Measurements from ENCODE around the gene LIPI. TPM values are rescaled to one million over a fixed set of nuclear protein-coding genes. Genes with fewer than 3 reads are reported as not detected.
A peak's percentile ranks its signal among the peaks of the same experiment; 100 is the strongest.
"Not testable (repeated sequence)": the region's sequence is repeated elsewhere in the genome, so short reads cannot be mapped to it uniquely, and the experiment has no call there.

LIPI gene
- total RNA-seq, 1 experiment from 2014 or later, result not detected

DNA sequence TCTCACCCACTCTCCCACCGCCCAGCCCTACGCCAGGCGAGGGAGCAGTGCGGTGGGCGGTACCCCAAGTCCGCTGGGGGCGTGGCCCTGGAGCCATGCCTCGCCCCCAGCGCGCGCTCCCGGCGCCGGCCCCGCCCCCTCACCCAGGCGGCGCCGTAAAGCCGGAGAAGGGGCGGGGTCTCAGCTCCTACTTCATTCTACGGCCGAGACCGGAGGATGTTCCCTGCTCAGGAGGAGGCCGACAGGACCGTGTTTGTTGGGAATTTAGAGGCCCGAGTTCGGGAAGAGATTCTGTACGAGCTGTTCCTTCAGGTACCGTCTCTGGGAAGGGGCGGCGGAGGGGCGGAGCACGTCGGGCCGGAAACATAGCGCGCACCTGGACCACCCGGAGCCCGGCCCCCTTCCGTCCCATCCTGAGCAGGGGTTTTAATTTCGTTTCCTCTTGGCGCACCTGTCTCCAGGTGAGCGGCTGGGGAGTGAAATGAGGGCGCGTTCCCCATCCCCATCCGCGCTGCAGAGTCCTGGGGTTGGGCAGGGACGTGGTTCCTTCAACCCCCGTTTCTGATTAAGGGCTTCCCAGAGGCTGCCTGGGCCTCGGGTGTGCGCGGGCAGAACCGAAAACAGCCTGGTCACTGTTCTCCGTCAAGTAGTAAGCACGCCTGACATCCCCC, 5.4 kb upstream of the LIPI start, which contains the start of gene RBM11:
TSS of gene RBM11 (plus strand) at position 187 of the 671 bp plus-strand sequence. CDS start at position 217, 30 bp downstream.
- no TSS peak for BruUV-seq (replicated peaks)
- peak within 1 kb of the TSS; percentile 92 for H2AFZ ChIP-seq (ENCODE audit: low read length)
- H4K20me1 ChIP-seq (ENCODE audit: low read length), result no peaks in the 10 kb centered on the region
- no peaks in the 10 kb centered on the region for H3F3A ChIP-seq (ENCODE audit: low read length, unreplicated experiment)
- H3K36me3 ChIP-seq (ENCODE audit: low read depth, low read length), result no peaks in the 10 kb centered on the region
- H3K4me3 ChIP-seq (ENCODE audit: low read length), result peak within 1 kb of the TSS; percentile 78
- no peaks in the 10 kb centered on the region for H3K9me3 ChIP-seq (ENCODE audit: low read length)
- H3K27ac ChIP-seq (ENCODE audit: low read length), result no peak within 1 kb of the TSS
- no peaks in the 10 kb centered on the region for H3K4me1 ChIP-seq (ENCODE audit: insufficient read depth, low read length)
- DNase-seq (peak; percentile 68), ATAC-seq (peak; percentile 91)
- TF ChIP-seq EZH2phosphoT487 (IDR thresholded peaks at IDR 0.05; ENCODE audit: borderline replicate concordance, low read length) (no peak), EZH2 (IDR thresholded peaks at IDR 0.05; ENCODE audit: low read length, unreplicated experiment) (no peak)
- TF ChIP-seq, protein P1, sequence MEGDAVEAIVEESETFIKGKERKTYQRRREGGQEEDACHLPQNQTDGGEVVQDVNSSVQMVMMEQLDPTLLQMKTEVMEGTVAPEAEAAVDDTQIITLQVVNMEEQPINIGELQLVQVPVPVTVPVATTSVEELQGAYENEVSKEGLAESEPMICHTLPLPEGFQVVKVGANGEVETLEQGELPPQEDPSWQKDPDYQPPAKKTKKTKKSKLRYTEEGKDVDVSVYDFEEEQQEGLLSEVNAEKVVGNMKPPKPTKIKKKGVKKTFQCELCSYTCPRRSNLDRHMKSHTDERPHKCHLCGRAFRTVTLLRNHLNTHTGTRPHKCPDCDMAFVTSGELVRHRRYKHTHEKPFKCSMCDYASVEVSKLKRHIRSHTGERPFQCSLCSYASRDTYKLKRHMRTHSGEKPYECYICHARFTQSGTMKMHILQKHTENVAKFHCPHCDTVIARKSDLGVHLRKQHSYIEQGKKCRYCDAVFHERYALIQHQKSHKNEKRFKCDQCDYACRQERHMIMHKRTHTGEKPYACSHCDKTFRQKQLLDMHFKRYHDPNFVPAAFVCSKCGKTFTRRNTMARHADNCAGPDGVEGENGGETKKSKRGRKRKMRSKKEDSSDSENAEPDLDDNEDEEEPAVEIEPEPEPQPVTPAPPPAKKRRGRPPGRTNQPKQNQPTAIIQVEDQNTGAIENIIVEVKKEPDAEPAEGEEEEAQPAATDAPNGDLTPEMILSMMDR (conservative IDR thresholded peaks at IDR 0.05; ENCODE audit: low read depth, low read length), result no peak
- no peaks in the 10 kb centered on the region for H3K9me2 ChIP-seq (replicated peaks; ENCODE audit: low read length)
- H3K4me2 ChIP-seq (ENCODE audit: low read length), result peak within 1 kb of the TSS; percentile 81
- intact Hi-C loops (cut with micrococcal nuclease), result no loop called here
- ChIA-PET POLR2A (ENCODE audit: unreplicated experiment) (no interaction called here), CTCF (no interaction called here)
- H3K79me2 ChIP-seq (ENCODE audit: low read length), result no peaks in the 10 kb centered on the region
- H3K9ac ChIP-seq (ENCODE audit: low read length), result no peak within 1 kb of the TSS
- H3K27me3 ChIP-seq (ENCODE audit: low read length), result peaks cover 44% of the 10 kb centered on the region

DNA sequence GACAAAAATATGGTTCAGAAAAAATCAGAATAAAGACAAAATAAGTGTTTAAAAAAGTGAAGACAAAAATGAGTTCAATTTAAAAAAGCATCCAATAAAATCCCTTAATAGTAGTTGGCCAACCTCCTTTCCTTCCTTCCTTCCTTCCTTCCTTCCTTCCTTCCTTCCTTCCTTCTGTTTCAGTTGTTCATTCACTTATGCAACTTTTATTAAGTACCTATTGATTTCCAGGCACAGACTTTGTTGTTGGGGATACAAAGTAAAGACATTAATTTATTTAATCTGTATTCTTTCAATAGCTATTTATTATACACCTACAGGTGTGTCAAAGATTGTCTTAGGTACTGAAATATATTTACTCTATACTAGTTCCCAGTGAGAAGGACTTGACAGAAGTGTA, 2.4 kb upstream of the LIPI start:
- H3F3A ChIP-seq (ENCODE audit: low read length, unreplicated experiment), result no peaks in the 10 kb centered on the region
- TF ChIP-seq EZH2 (IDR thresholded peaks at IDR 0.05; ENCODE audit: low read length, unreplicated experiment) (no peak), EZH2phosphoT487 (IDR thresholded peaks at IDR 0.05; ENCODE audit: borderline replicate concordance, low read length) (no peak)
- TF ChIP-seq, protein P1 (conservative IDR thresholded peaks at IDR 0.05; ENCODE audit: low read depth, low read length), result no peak
- no peaks in the 10 kb centered on the region for H3K36me3 ChIP-seq (ENCODE audit: low read depth, low read length)
- H4K20me1 ChIP-seq (ENCODE audit: low read length), result no peaks in the 10 kb centered on the region
- peaks cover 45% of the 10 kb centered on the region for H3K27me3 ChIP-seq (ENCODE audit: low read length)
- ChIA-PET CTCF (no interaction called here), POLR2A (ENCODE audit: unreplicated experiment) (no interaction called here)
- H2AFZ ChIP-seq (ENCODE audit: low read length), result no peak overlapping the region
- no peak overlapping the region for H3K4me2 ChIP-seq (ENCODE audit: low read length)
- intact Hi-C loops (cut with micrococcal nuclease), result no loop called here
- no peaks in the 10 kb centered on the region for H3K9me3 ChIP-seq (ENCODE audit: low read length)
- DNase-seq (no peak), ATAC-seq (no peak)
- no peaks in the 10 kb centered on the region for H3K9me2 ChIP-seq (replicated peaks; ENCODE audit: low read length)
- no peak overlapping the region for H3K27ac ChIP-seq (ENCODE audit: low read length)
- H3K79me2 ChIP-seq (ENCODE audit: low read length), result no peaks in the 10 kb centered on the region
- H3K4me1 ChIP-seq (ENCODE audit: insufficient read depth, low read length), result no peaks in the 10 kb centered on the region
- BruUV-seq (replicated peaks), result no TSS peak
- no peak overlapping the region for H3K4me3 ChIP-seq (ENCODE audit: low read length)
- no peak overlapping the region for H3K9ac ChIP-seq (ENCODE audit: low read length)

DNA sequence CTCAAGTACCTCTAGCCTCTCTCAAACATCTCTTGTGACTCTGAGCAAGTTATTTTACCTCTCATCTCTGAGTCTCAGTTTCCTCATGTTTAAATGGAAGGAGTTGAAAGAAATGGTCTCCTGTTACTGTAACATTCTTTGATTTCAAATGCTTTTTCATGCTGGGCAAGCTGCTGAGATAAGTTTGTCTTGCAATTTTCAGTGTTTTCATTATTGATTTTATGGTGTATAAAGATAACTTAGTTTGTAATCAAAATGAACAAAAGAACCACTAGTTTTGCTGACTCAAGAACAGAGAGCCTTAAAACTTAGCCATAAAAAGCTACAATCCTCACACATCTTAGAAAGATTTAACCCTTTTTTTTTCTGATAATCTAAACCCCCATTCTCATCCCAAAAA, 4.5 kb downstream of the LIPI start:
- H3K27ac ChIP-seq (ENCODE audit: low read length), result no peak overlapping the region
- H3K4me1 ChIP-seq (ENCODE audit: insufficient read depth, low read length), result no peaks in the 10 kb centered on the region
- H3K4me3 ChIP-seq (ENCODE audit: low read length), result no peak overlapping the region
- no peaks in the 10 kb centered on the region for H3F3A ChIP-seq (ENCODE audit: low read length, unreplicated experiment)
- no TSS peak for BruUV-seq (replicated peaks)
- H3K27me3 ChIP-seq (ENCODE audit: low read length), result peaks cover 29% of the 10 kb centered on the region
- ATAC-seq (no peak), DNase-seq (no peak)
- ChIA-PET CTCF (no interaction called here), POLR2A (ENCODE audit: unreplicated experiment) (no interaction called here)
- no peaks in the 10 kb centered on the region for H3K9me2 ChIP-seq (replicated peaks; ENCODE audit: low read length)
- H3K9ac ChIP-seq (ENCODE audit: low read length), result no peak overlapping the region
- no peaks in the 10 kb centered on the region for H3K36me3 ChIP-seq (ENCODE audit: low read depth, low read length)
- H2AFZ ChIP-seq (ENCODE audit: low read length), result no peak overlapping the region
- H3K9me3 ChIP-seq (ENCODE audit: low read length), result no peaks in the 10 kb centered on the region
- intact Hi-C loops (cut with micrococcal nuclease), result no loop called here
- H3K79me2 ChIP-seq (ENCODE audit: low read length), result no peaks in the 10 kb centered on the region
- H3K4me2 ChIP-seq (ENCODE audit: low read length), result no peak overlapping the region
- no peak for TF ChIP-seq EZH2phosphoT487 (IDR thresholded peaks at IDR 0.05; ENCODE audit: borderline replicate concordance, low read length)
- H4K20me1 ChIP-seq (ENCODE audit: low read length), result no peaks in the 10 kb centered on the region

DNA sequence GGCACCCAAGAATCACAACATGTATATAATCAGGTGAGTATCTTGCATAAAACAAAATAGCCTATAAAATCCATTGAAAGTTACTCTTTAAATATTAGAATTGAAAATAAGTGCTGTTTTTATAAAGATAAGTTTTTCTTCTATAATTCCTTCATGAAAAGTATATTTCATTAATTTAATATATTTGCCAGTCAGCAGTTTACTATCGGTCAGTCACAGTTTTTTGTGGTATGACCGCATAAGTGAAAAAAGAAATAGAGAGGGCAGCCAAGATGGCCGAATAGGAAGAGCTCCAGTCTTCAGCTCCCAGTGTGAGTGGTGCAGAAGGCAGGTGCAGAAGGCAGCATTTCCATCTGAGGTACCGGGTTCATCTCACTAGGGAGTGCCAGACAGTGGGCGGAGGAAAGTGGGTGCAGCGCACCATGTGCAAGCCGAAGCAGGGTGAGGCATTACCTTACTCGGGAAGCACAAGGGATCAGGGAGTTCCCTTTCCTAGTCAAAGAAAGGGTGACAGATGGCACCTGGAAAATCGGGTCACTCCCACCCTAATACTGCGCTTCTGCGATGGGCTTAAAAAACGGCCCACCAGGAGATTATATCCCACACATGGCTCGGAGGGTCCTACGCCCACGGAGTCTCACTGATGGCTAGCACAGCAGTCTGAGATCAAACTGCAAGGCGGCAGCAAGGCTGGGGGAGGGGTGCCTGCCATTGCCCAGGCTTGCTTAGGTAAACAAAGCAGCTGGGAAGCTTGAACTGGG, 44.1 kb downstream of the LIPI start:
- DNase-seq; BruUV-seq (replicated peaks); H3F3A ChIP-seq (ENCODE audit: low read length, unreplicated experiment); H3K4me1 ChIP-seq (ENCODE audit: insufficient read depth, low read length); H3K27ac ChIP-seq (ENCODE audit: low read length); POLR2A ChIA-PET (ENCODE audit: unreplicated experiment); H3K79me2 ChIP-seq (ENCODE audit: low read length); H3K27me3 ChIP-seq (ENCODE audit: low read length); H2AFZ ChIP-seq (ENCODE audit: low read length); CTCF ChIA-PET; H3K4me2 ChIP-seq (ENCODE audit: low read length); H4K20me1 ChIP-seq (ENCODE audit: low read length); H3K9me3 ChIP-seq (ENCODE audit: low read length); intact Hi-C loops (cut with micrococcal nuclease); H3K36me3 ChIP-seq (ENCODE audit: low read depth, low read length); H3K9me2 ChIP-seq (replicated peaks; ENCODE audit: low read length); ATAC-seq; H3K4me3 ChIP-seq (ENCODE audit: low read length); H3K9ac ChIP-seq (ENCODE audit: low read length): not testable (repeated sequence)
